CD4-positive, alpha-beta T cell treated with Interleukin-4 for 4 hours (primary cell): ENCODE results near the gene PCGF3.
"Not testable (repeated sequence)": the region's sequence is repeated elsewhere in the genome, so short reads cannot be mapped to it uniquely, and the experiment has no call there.

ENCODE experiments used
- DNase-seq: peaks from one replicate; pipeline ENCODE4 v3.0.0-alpha.2; 2020

The PCGF3 gene

GRCh38 chr4:683247-683897 lies 22.3 kb upstream of the PCGF3 start:
- no peak for DNase-seq

- peak; percentile 11 for DNase-seq
These were observed 21.5 kb upstream of the PCGF3 start for GRCh38 chr4:683982-684622.

DNA sequence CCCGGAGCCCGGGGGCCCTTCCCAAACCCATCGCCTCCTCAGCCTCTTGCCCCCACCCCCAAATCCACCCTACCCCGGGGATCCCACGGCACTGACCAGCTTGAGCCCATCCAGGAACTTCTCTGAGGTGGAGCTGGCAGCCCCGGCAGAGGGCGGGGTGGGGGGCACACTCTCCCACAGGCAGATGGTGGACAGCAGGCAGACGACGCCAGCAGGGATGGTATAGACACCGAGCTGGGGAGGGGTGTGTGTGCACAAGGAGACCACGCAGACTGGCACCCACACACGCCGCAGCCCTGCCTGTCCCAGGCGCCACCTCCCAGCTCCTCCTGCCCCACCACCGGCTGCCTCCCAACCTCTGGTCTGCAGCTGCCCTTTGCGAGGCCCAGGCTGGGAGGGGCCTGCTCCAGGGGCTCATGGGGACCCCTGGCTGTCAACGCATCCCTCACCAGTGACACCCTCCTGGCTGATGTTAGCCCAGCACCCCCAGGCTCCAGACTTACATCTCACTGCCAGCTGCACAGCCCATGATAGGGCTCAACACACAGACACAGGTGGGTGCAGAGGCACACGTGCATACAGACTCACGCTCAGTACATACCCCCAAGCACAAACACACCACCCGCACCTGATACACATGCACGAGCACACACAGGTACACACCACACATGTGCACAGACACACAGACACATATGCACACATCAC lies 20.9 kb upstream of the PCGF3 start:
- no peak for DNase-seq

DNA sequence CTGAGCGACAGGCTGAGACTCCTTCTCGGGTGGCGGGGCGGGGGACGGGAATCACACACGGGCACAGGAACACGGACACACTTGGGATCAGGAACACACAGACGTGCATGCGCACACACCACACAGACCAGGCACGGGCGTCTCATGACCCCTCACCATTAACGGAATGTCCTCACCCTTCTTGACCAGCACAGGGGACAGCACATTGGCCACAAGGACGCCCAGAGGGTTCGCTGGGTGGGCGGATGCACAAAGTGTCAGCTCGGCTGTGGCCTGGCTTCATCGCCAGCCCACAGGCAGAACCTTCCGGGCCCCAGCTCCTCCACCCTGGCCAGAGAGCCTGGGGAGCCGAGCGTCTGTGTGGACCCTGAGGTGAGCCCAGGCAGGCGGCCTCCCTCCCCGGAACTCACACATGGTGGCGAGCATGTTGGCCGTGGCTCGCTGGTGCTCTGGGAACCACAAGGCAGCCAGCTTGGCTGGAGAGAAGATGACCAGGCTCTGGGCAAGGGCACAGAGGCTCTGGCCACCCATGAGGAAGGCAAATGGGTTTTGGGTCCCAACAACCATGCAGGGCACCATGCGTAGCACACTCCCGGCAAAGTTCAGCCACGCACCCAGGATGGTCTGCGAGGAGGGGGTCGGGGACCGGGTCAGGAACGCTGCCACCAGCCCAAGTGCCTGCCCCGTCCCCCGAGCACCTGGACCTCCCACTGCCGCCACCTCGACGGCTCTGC lies 19.8 kb upstream of the PCGF3 start:
- no peak for DNase-seq

- no peak for DNase-seq
These were observed 19.1 kb upstream of the PCGF3 start for GRCh38 chr4:686413-687040.

GRCh38 chr4:687048-687970 lies 18.3 kb upstream of the PCGF3 start:
- no peak for DNase-seq

- no peak for DNase-seq
These were observed 17.4 kb upstream of the PCGF3 start for GRCh38 chr4:687971-688853.

- no peak for DNase-seq
These were observed 16.6 kb upstream of the PCGF3 start, which contains the start of gene SLC49A3 for GRCh38 chr4:688854-689681. Gene SLC49A3, minus strand, starts transcription at chr4:689151. Its CDS starts 24 bp downstream, at chr4:689127.

DNA sequence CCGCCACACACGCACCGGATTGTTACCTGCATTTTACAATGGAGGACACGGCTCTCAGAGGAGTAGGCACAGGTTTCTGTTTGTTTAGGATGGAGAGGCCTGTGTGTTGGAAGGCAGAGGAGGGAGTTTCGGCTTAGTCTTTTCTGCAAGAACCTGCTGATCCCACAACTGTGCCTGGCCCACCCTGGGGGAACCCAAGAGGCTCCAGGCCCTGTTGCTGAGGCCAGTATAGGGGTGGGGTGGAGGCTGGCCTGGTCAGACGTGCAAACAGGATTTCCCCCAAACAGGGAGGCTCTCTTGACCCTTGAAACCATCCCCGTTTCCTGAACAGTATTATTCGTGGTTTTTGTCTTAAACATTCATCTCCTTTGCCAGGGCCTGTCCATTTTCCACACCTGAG lies 15.9 kb upstream of the PCGF3 start:
- DNase-seq, result no peak

GRCh38 chr4:692771-693554 lies 12.7 kb upstream of the PCGF3 start:
- no peak for DNase-seq

- not testable (repeated sequence) for DNase-seq
These were observed 11.2 kb upstream of the PCGF3 start for GRCh38 chr4:694341-694940.

DNA sequence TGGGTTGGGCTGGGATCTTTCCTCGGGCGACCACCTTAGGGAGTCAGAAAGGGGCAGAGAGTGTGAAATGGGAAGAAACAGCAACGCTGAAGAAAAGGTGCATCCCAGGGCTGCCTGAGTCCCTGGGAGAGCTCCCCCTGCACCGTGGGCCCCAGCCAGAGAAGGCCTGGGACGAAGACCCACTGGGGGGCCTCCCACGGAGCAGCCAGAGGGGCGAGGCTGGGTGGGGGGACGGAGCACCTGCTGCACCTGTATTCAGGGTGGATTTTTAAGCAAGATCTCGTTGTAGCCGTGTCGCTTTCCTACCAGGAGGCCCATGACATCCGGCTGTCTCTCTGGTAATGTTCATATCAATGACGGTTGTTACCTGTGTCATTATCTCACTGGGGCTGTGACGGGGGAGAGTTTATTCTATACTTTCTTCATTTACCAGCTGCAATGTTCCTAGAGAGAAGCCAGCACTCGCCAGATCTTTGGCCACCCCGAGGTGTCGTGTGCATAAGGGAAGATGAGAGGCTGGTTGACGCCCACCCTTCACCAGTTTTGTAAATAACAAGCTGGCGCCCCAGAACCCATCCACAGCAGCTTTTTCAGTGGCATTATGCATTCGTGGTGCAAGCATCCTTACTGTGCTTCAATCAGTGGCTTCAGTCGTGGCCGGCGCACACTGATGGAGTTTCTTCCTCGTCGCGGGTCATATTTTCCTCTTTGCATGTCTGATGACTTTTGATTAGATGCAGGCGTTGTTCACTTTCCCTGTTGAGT lies 5.6 kb upstream of the PCGF3 start:
- no peak for DNase-seq

DNA sequence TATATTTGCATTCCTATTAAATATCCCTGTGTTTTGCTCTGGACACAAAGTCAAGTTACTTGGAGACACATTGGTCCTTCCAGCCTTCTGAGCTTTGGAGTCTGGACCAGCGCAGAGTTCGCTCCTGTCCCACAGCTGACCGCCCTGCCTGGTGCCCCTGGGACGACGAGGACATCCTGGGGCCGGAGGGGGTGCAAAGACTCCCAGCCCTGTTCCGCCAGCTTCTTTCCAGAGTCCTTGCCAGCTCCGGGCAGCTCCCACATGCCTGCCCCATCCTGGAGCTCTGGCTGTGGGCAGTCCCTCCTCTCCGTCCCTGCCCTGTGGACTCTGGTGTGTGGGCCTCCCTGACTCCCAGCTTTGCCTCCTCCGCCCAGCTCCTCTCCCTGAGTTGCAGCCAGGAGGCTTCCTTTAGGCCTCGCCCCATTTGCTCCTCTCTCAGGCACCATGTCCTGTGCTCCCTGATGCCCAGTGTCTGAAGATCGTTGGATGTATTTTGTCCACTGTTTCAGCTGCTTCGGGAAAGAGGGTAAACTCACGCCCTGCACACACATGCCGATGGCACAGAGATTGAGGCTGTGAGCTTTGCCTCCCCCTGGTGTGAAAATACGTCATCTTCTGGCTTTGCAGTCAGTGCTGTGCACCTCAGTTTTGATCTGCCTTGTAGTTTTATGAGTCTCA lies 4.9 kb upstream of the PCGF3 start:
- DNase-seq, result no peak

GRCh38 chr4:702618-703048 lies 3.0 kb upstream of the PCGF3 start:
- DNase-seq, result no peak

DNA sequence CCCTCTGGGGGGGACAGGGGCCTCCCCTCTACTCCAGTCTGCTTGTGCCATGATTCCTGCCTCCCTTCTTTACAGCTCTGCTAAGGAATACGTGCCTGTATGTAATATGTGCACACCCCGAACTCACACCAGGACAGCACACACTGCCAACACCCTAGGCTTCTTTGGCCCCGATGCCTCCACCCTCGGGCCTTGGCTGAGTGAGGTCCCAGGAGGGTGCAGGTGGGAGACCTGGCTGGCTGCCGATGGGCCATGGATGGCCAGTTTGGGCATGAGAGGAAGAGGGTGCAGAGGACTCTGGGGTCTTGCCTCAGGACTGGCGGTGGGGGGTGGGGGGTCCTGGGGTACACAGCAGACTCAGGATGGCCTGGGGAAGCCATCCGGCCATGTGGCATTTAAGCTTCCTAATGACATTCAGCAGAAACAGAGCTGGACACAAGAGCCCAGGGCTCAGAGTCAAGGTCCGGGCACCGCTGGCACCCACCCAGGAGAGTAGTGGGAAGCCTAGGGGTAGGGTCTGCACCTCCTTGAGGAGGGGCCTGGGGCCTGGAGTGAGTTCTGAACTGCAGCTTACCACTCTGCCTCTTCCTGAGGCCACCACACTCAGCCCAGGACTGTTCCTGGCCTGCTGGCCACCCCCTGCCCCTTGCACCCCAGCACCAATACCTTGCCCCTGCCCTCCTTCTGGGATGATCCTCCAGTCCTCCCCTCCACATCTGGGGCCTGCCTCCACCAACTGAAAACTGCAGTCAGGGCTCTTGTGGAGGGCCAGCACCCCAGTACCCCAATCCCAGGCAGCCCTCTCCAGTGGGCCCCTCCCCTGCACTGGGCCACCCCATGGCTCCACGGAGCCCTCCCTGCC lies 2.1 kb upstream of the PCGF3 start:
- DNase-seq, result no peak
